A549 treated with Hydrocortisone at 1 μM for 4 hours (cell line): ENCODE results near the gene JUN. TPM values are rescaled to one million over a fixed set of nuclear protein-coding genes. Genes with fewer than 3 reads are reported as not detected.

Source experiments
- total RNA-seq: library from RNA; stranded (reverse); fragments of 200-300 nt; extraction: Qiagen RNA extraction; gene quantifications from 5 replicates; pipeline ENCODE4 v1.2.3, GENCODE V29; 2022

The JUN gene
- total RNA-seq: 20.6 to 29.5 TPM (median 25.5 TPM) in 5 replicates

GRCh38 chr1:58783993-58784757, at the start of gene JUN:
JUN (minus strand) TSS chr1:58784047; CDS start chr1:58783070, 977 bp downstream.

Other genes with a start within 250 kb of the JUN start
- 5.2 to 6.0 TPM (median 5.9 TPM) in 5 replicates for gene OMA1, start 237.3 kb downstream of the JUN start, total RNA-seq
- gene TACSTD2, start 206.8 kb downstream of the JUN start, total RNA-seq: not detected in 5 replicates
- 3.7 to 7.3 TPM (median 5.7 TPM) in 5 replicates for gene MYSM1, start 84.0 kb downstream of the JUN start, total RNA-seq